IPS-15b (cell line): ENCODE results near the gene HPRT1.

Experiments
- H3K27me3 ChIP-seq: one replicate; pipeline ENCODE4 v1.6.1; 2013; ENCODE audit warnings: low read length; ENCODE audit not compliant: control insufficient read depth, insufficient read depth
- H3K36me3 ChIP-seq: one replicate; pipeline ENCODE4 v1.6.1; 2013; ENCODE audit warnings: low read length; ENCODE audit not compliant: control insufficient read depth, insufficient read depth
- H3K4me1 ChIP-seq: one replicate; pipeline ENCODE4 v1.6.1; 2013; ENCODE audit warnings: mild to moderate bottlenecking, low read length; ENCODE audit not compliant: control insufficient read depth, insufficient read depth
- H3K4me3 ChIP-seq: one replicate; pipeline ENCODE4 v1.5.1; 2013; ENCODE audit warnings: low read depth, low read length
- H3K9ac ChIP-seq: one replicate; pipeline ENCODE4 v1.6.1; 2013; ENCODE audit warnings: low read depth, mild to moderate bottlenecking, low read length
- H3K9me3 ChIP-seq: one replicate; pipeline ENCODE4 v1.6.1; 2013; ENCODE audit warnings: mild to moderate bottlenecking, low read length; ENCODE audit not compliant: control insufficient read depth, insufficient read depth

Gene HPRT1

GRCh38 chrX:134526399-134526798, 66.4 kb downstream of the HPRT1 start:
- H3K27me3 ChIP-seq = no peaks in the 10 kb centered on the region

GRCh38 chrX:134528960-134529359, 69.0 kb downstream of the HPRT1 start:
- H3K9me3 ChIP-seq = peaks cover 2% of the 10 kb centered on the region
- no peaks in the 10 kb centered on the region for H3K27me3 ChIP-seq
- H3K4me3 ChIP-seq = no peak overlapping the region
- H3K9ac ChIP-seq = no peak overlapping the region
- H3K36me3 ChIP-seq = no peaks in the 10 kb centered on the region
- no peaks in the 10 kb centered on the region for H3K4me1 ChIP-seq

More at GRCh38 chrX:134526399-134526798, 66.4 kb downstream of the HPRT1 start:
- Histone ChIP-seq H3K36me3 (no peaks in the 10 kb centered on the region), H3K9me3 (no peaks in the 10 kb centered on the region), H3K4me3 (no peak overlapping the region), H3K9ac (no peak overlapping the region), H3K4me1 (no peaks in the 10 kb centered on the region)

DNA sequence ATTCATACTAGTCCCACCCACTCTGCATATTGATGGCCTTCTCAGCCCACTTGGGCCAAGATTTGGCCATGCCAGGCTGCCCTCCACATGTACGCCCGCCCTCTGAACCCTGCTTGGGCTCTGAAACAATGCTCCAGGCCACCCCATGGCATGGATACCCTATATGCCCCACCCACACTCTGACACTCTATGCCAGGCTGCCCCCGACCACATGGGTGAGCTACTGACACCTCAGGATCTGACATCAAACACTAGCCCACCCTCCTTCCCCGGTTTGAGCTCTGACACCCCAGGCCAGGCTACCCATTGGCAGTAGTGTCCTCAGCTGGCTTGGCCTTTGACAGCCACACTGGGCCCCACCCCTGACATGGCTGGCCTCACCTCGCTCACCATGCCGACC, 69.5 kb downstream of the HPRT1 start:
- H3K4me3 ChIP-seq = no peak overlapping the region
- no peak overlapping the region for H3K9ac ChIP-seq
- no peaks in the 10 kb centered on the region for H3K27me3 ChIP-seq
- H3K9me3 ChIP-seq = peaks cover 2% of the 10 kb centered on the region
- H3K36me3 ChIP-seq = no peaks in the 10 kb centered on the region
- H3K4me1 ChIP-seq = no peaks in the 10 kb centered on the region

- no peak overlapping the region for H3K4me3 ChIP-seq
- H3K4me1 ChIP-seq = no peaks in the 10 kb centered on the region
- no peak overlapping the region for H3K9ac ChIP-seq
- H3K9me3 ChIP-seq = peaks cover 2% of the 10 kb centered on the region
- H3K27me3 ChIP-seq = no peaks in the 10 kb centered on the region
- no peaks in the 10 kb centered on the region for H3K36me3 ChIP-seq
These were observed 70.9 kb downstream of the HPRT1 start for GRCh38 chrX:134530845-134531244.

DNA sequence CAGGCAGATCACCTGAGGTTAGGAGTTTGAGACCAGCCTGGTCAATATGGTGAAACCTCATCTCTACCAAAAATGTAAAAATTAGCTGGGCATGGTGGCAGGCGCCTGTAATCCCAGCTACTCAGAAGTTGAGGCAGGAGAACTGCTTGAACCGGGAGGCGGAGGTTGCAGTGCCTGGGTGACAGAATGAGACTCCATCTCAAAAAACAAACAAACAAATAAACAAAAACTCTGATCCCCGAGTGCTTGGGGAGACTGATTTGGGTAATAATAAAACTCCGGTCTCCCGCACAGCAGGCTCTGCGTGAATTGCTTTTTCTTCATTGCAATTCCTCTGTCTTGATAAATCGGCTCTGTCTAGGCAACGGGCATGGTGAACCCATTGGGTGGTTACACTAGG, 73.4 kb downstream of the HPRT1 start:
- peaks cover 2% of the 10 kb centered on the region for H3K4me1 ChIP-seq
- H3K4me3 ChIP-seq = no peak overlapping the region
- H3K9me3 ChIP-seq = peaks cover 2% of the 10 kb centered on the region
- H3K27me3 ChIP-seq = no peaks in the 10 kb centered on the region
- H3K36me3 ChIP-seq = no peaks in the 10 kb centered on the region
- H3K9ac ChIP-seq = no peak overlapping the region

GRCh38 chrX:134533952-134534351, 74.0 kb downstream of the HPRT1 start:
- H3K9ac ChIP-seq = no peak overlapping the region
- no peaks in the 10 kb centered on the region for H3K27me3 ChIP-seq
- no peaks in the 10 kb centered on the region for H3K36me3 ChIP-seq
- H3K9me3 ChIP-seq = peaks cover 2% of the 10 kb centered on the region
- peaks cover 2% of the 10 kb centered on the region for H3K4me1 ChIP-seq
- H3K4me3 ChIP-seq = no peak overlapping the region

GRCh38 chrX:134537179-134537955, 77.4 kb downstream of the HPRT1 start:
- no peak overlapping the region for H3K9ac ChIP-seq
- H3K4me3 ChIP-seq = no peak overlapping the region
- H3K9me3 ChIP-seq = peaks cover 2% of the 10 kb centered on the region
- H3K4me1 ChIP-seq = peaks cover 3% of the 10 kb centered on the region
- no peaks in the 10 kb centered on the region for H3K27me3 ChIP-seq
- no peaks in the 10 kb centered on the region for H3K36me3 ChIP-seq

DNA sequence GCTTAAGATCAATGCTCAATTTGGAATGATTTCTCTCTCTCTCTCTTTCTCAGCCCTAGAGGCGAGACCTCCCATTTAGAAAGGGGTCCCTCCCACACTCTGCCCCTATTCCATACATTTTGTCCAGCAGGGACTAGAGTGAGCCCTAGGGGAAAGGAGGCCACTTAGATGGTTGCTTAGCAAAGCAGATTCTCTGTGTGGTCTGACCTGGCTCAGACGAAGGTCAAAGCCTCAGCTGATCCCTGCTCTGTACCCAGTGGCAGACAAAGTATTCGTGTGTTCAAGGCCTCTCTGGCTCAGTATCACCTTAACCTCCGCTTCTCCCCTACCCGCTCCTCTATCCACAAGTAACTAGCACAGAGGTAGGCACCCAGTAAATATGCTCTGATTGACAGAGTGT, 78.4 kb downstream of the HPRT1 start:
- H3K9me3 ChIP-seq = peaks cover 2% of the 10 kb centered on the region
- no peaks in the 10 kb centered on the region for H3K36me3 ChIP-seq
- H3K9ac ChIP-seq = no peak overlapping the region
- no peak overlapping the region for H3K4me3 ChIP-seq
- no peaks in the 10 kb centered on the region for H3K27me3 ChIP-seq
- H3K4me1 ChIP-seq = peaks cover 6% of the 10 kb centered on the region

DNA sequence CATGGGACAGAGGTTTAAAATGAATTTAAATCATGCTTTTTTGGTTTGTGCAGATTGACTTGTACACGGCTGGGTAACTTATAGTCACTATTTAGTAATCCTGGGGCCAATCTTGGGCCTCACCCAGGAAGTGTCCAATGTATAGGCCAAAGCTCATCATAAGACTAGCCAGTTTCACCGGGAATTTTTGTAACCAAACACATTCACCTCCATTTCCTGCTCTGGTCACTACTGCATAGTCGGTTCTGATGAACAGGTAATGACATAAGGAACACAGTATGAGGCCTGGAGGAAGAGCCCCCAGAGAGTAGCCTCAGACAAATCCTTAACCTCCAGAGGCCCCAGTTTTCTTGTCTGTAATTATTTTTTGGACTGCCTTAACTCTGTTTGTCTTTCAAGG, 81.9 kb downstream of the HPRT1 start:
- peaks cover 7% of the 10 kb centered on the region for H3K4me1 ChIP-seq
- no peaks in the 10 kb centered on the region for H3K9me3 ChIP-seq

GRCh38 chrX:134542485-134542884, 82.5 kb downstream of the HPRT1 start:
- no peaks in the 10 kb centered on the region for H3K36me3 ChIP-seq
- peaks cover 17% of the 10 kb centered on the region for H3K27me3 ChIP-seq
- no peaks in the 10 kb centered on the region for H3K9me3 ChIP-seq
- H3K4me3 ChIP-seq = no peak overlapping the region
- no peak overlapping the region for H3K9ac ChIP-seq
- H3K4me1 ChIP-seq = peaks cover 5% of the 10 kb centered on the region

More for the DNA sequence above, 81.9 kb downstream of the HPRT1 start:
- no peak overlapping the region for H3K9ac ChIP-seq
- H3K36me3 ChIP-seq = no peaks in the 10 kb centered on the region
- H3K27me3 ChIP-seq = peaks cover 14% of the 10 kb centered on the region
- no peak overlapping the region for H3K4me3 ChIP-seq

GRCh38 chrX:134543288-134543687, 83.3 kb downstream of the HPRT1 start:
- H3K4me1 ChIP-seq = peaks cover 5% of the 10 kb centered on the region
- H3K4me3 ChIP-seq = no peak overlapping the region
- no peaks in the 10 kb centered on the region for H3K9me3 ChIP-seq
- peaks cover 17% of the 10 kb centered on the region for H3K27me3 ChIP-seq
- H3K36me3 ChIP-seq = no peaks in the 10 kb centered on the region
- no peak overlapping the region for H3K9ac ChIP-seq

- Histone ChIP-seq H3K4me3 (peak overlapping the region; percentile 55), H3K9ac (no peak overlapping the region), H3K4me1 (peaks cover 5% of the 10 kb centered on the region), H3K9me3 (no peaks in the 10 kb centered on the region), H3K27me3 (peaks cover 17% of the 10 kb centered on the region), H3K36me3 (no peaks in the 10 kb centered on the region)
These were observed 84.2 kb downstream of the HPRT1 start for GRCh38 chrX:134544135-134544512.
